Fibroblast of skin of left biceps (primary cell): Measurements from ENCODE around the gene CDH10.

Source experiments
- DNase-seq, 2 experiments: peaks; one replicate each; pipeline ENCODE4 v3.0.0-alpha.2; 2013; ENCODE audit warnings: low read depth in 2 of 2

The CDH10 gene

DNA sequence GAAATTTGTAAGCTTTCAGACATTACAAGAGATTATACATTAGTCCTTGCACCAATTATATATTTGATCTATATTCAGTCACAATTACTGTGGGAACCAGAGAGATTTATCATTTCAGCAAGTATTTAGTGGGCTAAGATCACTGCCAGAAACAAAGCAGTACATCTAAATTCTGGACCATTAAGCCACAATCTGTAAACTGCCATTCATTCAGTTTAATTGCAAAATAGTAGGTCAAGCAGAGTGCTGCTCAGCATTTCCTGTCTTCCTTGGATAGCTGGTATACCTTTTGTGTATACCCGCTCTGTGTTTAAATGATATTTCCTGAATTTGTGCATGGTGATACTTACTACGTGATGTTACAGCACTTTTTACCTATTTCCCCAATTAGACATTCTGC is 42.6 kb downstream of the CDH10 start:
- no peak for DNase-seq

DNA sequence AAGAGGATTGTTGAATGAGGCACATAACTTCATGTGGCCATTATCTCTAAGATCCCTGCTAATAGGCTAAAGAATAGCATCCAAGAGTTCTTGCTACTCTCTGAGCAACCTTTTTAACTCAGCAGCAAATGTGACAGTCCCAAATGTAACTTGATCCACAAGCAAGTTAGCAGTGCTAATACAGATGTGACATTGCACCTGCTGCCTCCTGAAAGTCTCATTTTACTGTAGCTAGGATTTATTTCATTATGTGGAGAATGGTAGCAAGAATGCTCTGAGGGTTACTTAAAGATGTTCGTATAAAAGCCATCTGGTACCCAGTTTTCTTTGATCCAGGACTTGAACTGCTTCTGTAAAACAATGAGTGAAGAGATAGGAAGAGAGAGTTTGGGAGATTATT is 45.8 kb downstream of the CDH10 start:
- no peak for DNase-seq

DNA sequence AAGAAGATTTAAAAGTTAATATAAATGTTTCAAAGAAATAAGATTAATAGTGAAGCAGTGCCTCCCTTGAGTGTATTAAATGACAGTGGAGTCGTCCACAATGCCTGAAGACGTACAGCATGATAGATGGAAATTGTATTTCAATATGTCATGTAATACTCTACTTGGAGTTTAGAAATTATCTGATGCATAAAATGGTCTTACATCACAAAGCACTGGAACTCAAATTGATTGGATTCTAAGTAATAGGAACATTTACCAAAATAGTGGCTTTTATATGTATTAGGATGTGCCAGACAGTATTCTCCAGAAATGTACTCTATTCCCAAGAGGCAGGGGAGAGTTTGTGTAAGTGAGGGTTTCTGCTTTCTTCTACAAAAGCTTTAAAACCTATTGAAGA is 49.4 kb downstream of the CDH10 start:
- no peak for DNase-seq

DNA sequence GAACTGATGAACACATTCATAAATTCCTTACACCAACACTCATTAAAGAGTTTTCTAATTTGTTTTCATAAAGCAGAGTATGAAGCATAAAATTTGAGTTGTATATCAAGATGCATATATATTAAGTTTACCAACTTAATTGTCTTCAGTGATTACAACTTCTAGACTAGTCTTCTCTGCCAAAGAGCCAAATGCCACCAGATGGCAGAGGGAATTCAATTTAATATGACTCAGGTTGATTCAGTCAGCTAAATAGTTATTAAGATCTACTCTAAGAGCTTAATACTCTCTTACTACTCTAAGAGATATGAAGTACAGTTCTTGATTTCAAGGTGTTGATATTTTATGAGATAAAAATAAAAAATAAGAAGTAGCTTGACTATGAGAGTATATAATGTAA is 53.4 kb downstream of the CDH10 start:
- DNase-seq, result no peak

DNA sequence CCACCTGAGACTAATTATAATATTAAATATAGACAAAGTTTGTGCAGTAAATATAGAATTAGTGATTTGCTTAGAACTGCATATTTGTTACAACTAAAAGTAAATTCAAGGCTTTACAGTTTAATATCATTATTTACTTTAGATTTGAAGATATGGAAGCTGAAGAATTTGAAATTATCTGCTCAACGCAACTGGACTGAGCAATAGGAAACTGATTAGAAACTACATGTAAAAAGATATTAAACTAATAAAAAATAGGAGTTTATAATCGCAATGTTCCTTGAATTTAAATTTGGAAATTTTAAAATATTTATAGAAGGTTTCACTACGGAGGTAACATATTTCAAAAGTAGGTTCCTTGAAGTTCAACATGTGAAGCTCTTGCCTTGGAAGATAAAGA is 55.2 kb downstream of the CDH10 start:
- DNase-seq, result no peak

DNA sequence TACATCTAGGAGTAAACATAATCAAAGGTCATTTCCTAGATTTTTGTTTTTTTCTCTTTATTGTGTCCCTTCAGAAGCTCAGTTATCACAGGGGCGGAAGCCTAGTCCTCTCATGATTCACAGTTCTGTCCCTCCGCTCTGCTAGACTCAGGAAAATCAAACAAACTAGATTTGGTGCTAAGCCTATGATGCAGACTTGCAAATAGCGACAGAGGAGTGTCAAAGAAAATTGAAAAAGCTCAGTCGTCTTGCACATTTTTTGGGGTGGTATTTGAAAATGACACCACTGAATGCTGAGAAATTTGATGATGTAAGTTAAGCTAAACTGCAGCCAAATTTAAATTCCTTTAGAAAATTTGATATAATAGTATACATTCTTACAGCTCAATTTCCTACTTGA is 59.0 kb downstream of the CDH10 start:
- DNase-seq, result no peak

DNA sequence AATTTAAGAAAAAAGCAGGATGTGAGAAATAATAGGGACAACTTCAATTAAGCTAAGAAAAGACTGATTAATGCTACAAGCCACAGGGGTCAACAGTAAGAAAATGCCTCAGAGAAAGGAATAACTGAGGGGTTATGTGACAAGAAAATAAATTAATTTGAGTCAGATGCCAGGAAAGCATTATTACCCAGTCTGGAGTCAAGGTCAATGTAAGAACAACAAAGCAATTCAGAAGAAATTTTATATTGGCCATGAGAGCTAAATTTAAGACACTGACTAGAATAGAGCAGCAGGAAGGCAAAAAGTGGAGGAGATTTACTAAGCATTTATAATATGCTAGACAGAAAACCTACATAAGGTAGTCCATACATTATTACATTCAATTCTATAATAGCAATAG is 73.5 kb downstream of the CDH10 start:
- DNase-seq, result no peak

DNA sequence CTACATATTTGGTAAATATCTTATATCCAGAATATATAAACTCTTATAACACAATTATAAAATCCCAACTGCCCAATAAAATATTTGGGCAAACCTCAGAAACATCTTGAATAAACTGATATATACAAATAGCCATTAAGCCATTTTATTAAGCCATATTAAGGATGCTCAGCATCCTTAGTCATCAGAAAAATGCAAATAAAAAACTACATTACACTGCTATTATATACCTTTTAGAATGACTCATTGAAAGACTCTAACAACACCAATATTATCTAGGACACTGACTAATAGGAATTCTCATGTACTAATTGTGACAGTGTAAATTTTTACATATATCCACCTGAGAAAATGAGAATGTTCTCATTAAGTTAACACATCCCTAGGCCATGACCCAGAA is 77.8 kb downstream of the CDH10 start:
- no peak for DNase-seq

DNA sequence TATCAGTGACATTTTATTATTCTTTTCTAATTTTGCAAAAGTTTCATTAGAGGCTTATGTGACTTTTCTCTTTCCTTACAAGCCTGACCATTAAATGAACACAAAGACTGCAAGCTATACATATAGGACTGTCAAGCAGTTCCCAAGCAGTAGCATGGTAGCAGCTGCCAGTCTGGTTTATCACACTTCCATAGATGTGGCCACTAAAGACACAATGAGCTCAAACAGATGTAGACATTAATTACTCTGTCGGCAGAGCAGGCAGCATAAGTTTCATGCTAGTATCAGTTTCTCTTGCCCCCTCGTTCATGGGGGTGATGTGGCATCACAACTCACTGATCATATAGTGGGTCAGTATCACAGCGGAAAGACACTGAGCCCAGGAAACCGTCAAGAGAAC is 89.5 kb downstream of the CDH10 start:
- no peak for DNase-seq

DNA sequence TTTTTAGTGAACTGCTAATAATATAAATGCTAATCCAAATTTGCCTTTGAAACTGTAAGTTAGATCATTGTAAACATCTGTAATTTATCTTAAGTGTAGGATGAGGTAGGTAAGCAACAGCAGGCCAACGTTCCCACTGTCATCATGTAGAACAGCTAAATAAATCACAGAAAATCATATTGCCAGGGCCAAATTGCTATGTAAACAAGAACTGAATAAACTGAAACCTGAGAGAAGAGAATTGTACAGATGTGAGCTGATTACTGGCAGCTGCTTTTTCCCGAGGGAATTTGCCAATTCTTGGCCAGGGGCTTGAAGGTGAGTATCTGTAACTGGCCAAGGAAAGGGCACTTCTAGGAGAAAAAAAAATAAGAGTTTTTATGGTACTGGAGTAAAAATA is 97.6 kb downstream of the CDH10 start:
- DNase-seq, result no peak

DNA sequence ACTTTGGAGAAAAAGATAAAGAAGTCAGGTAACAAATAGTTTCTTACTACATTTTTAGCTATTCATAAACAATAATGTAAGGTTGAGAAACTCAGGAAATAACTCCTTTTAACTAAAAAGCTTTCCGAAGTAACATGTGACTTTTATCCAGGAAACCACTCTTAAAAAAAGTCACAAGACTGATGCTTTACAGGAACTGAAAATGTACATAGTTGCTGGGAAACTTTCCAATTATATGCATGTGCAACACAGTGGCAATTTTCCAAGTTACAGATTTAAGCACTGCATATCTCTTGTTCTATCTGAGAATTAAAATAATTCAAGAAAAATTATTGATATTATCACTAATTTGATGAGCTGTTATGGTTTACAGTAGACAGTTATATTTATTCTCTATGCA is 105.2 kb downstream of the CDH10 start:
- DNase-seq, result peak; percentile 11 to 15

DNA sequence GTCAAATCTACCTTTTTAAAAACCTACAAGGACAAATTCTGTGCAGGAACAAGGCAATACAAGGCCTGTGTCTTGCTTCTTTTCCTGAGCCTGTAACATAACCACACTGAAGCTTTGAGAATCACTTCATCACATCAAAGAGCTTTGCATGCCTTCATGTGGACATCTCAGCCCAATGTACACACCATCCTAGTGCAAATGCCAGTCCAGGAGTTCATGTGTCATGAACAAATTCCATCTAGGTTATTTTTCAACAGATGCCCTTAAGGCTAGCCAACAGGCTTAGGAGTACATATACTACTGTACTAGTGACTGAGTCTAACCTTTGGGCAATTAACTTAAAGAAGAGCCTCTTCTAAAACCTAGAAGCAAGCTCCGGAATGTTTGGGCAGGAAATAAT is 106.4 kb downstream of the CDH10 start:
- DNase-seq, result no peak

DNA sequence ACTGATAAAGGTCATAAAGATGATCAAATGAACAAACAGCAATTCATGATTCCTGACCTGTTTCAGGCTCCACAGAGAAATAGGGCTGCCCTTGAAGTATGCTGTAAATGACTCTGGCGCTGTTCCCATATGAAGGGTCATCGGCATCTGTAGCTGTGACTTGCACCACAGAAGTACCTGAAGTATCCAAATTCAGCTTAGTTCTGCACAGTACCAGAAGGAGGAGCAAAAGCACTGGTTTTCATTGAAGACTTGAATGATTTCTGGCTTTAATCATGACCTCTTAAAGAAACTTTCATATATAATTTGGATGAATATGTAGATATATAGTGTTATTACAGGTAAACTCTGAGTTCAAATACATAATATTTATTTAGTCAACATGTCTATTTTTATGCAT is 109.1 kb downstream of the CDH10 start:
- DNase-seq, result no peak

DNA sequence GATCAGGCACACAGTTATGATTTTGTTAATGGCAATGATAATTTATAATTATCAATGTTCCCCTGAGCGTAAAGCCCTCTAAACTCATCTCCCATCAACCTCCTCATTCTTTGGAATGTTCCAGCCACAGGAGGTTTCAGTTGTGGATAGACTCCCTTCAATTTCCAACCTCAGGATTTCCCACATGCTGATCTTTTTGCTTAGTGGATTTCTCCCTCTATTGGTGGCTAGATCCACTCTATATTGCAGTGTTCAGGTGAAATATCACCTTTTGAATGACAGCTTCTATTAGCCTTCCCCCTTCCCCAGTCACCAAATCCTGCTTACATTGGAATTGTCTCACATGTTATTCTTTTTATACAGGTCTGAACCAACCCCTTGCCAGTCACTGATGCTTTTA is 113.9 kb downstream of the CDH10 start:
- no peak for DNase-seq

DNA sequence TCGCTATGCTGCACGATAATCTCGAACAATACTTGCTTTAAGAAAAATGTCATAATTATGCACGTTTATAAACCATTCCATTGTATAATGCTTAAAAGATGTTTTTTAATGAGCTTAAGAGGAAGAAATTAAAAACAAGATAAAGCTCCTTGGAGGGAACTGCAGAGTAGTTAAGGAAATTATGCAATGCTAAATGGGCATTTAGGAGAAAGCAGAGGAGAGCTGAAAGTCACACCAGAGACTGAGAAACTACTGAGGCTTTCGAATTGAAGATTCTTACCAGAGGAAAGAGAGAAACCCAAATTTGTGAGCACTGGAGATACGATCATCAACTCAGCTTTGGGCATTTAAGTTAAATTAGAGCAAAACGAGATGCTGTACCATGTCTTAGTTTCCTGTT is 119.4 kb downstream of the CDH10 start:
- no peak for DNase-seq

DNA sequence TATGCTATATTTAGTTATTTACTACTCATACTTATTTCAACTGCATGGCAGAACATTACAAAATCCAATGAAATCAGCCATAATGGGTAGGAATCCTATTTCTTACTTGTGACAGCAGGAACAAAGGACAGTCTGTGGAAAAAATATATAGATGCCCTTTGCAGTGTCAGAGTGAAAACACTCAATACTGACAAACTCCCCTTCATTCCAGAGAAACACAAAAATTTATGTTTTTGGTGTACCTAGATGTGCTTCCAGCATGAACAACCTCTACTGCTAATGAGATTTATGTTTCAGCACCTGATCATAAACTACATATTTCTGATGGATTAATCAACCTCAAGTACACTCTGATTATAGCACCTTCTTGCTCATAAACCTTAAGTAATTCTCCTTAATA is 132.4 kb downstream of the CDH10 start:
- no peak for DNase-seq

DNA sequence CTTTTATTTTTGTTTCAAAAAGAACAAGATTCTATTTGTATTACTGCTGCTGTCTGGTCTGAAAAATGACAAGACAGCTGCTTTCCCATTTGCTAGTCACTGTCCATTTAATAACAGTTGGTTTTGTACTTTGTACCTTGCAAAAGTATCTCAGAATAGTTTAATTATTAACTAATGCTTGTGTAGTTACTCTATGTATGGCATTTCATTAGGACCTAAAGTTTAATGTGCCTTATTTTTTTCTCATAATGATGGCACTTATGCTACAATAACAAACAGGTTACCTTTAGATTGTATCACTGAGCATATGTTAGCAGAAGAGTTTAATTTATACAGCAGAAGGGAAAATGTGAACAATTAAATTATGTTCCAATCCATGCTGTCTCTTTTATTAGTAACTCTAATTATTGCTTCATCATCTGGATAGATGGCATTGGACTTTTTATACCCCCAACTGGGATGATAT is 134.2 kb downstream of the CDH10 start:
- DNase-seq, result no peak

DNA sequence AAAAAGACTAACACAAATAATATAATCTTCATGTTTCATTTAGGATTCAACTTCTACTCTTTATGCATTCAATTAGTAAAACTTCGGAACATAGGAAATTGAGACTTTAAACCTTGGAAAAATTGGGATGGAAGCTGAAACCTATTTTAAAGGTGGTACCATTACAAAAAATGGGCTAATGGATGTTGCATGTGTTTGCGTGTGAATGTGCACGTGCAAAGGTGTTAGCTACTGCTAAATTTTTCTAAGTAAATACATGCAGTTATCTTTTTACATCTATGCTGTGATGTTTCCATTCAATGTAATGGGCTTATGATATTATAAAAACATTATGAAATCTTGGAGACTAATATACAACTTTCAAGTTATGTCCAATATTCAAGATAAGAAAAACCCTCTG is 134.8 kb downstream of the CDH10 start:
- no peak for DNase-seq

DNA sequence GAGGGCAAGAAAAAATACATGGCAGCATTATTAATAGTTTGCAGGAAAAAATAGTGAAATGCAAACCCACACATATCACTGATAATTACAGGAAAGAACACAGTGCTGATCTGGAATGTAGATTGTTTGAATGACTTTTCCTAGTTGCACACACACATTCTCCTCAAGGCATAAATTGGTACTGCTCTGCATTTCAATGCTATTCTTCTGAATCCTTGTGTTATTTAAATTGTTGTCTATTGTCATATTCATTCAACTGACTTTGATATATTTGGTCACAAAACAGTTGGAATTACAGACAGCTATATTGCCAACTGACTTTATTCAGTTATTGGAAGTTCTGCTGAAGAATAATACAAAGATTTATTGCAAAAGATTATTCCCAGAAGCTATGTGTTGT is 139.5 kb downstream of the CDH10 start:
- DNase-seq, result no peak

DNA sequence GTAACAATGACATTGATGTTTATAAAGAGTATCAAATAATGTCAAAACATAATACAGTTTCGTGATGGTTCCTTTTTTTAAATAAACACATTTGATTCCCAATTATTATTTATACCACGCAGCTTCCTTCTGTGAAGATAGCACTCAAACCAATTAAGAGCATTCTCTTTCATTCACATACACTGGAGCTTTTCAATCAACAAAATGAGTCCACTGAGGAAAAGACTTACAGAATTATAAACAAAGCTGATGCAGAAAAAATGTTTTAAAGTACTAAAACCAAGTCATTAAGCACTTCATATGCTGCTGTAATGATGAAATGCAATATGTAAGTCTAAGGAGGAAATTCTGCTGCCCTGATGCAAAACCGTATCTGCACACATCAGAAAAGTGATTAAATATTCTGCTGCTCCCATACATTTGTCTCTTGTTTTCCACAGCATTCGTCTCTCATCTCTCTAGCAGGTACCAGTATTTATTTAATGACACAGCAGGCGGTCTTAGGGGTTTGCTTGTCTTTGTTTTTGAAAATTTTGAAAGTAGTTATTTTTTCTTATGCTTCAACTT is 147.1 kb downstream of the CDH10 start:
- no peak for DNase-seq

DNA sequence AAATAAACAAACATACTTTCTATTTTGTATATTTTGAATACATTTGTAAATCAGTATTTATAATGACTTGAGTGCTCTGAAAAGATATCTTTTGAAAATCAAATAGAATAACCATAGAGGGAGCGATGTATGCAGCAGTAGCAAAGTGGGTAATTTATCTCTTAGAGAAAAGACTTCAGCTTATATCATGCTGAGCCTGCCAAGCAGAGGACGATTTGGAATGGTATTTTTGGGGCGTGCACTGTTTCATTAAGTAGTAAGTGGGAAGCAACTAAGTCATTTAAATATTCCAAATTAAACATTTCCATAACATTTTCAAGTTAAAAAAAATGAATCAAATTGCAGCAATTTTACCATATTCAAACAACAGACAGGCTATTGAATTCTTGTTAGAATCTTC is 147.6 kb downstream of the CDH10 start:
- DNase-seq, result no peak

DNA sequence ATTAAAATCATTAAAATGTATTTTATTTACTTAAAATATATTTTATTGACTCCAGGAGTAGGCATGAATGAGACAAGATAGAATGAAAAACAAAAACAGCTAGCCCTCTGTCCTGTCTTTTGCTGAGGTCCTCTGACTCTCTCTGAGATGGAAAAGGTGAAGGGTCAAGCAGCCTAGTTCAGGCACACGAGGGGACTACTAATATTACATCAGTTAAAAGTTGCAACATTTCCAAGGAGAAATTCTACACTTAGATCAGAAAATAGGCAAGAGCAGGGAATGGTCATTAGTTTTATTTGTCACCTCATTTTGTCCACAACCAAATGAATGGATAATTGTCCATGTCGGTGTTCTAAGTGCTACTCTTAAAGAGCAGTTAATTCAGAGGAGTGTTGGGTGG is 148.5 kb downstream of the CDH10 start:
- no peak for DNase-seq

DNA sequence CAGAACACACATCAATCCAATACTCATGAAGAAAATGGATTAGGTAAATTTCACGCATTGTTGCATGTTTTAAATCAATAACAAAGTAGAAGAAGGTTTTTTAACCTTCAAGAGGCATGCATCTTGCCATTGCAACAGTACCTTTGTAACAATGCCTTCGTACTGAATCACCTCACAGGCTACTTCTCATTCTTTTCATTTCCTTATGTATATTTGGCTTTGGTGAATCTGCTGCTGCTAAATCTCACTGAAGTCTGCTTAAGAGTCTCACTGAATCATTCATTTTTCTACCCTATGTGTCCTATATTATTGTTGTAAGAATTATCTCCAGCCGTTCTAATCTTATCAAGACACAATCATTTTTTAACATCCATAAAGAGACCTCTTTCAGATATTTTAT is 152.5 kb downstream of the CDH10 start:
- DNase-seq, result no peak

DNA sequence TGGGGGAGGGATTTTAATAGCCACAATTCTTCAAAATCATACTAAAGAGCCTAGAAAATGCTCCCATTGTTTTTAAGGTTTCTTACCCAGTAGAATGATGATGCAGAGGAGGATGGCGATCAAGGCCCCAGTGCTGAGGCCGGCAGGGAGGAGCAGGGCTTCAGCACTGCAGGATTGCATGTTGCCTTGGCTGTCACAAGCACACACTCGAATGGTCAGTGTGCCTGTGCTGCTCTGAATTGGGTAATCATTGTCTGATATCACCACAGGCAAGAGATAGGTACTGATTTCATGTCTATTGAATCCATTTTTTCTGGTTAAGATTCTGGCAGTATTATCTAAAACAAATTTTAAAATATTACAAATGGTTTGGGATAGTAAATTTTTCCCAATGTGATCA is 153.3 kb downstream of the CDH10 start:
- DNase-seq, result no peak
